Hematopoietic multipotent progenitor cell treated with erythropoietin and hydrocortisone succinate and interleukin-3 and kit ligand, for 4 days (in vitro differentiated cells): ENCODE measurements around the gene SLC26A3.

ENCODE experiments used
- DNase-seq: peaks from one replicate; pipeline ENCODE4 v3.0.0-alpha.2; 2015

The SLC26A3 gene

DNA sequence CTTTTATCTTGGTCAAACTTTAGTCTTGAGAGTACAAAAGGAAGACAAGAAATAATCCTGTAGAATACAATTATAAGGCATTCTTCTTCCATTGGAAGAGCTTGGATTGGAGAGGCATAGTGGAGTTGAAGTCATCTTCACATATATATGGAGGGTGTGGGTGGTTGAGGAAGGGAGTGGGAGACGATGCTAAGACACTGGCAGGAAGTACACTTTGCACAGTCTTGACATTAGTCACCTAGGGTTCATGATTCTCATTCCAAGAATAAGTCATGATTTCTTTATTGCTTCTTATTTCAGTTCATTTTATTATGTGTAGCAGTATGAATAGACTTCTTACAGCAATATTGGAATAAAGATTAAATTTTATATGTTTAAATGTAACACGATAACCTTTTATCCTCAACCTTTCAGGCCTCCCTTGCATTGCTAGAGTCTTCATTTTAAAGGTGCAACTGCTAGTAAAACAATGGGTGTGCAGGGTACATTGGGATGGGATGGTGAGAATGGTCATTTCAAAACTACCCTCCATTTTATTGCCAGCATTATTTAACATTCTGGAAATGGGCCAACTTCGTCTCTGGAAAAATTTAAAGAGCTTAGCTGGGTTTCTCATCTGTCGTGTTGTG, 12.3 kb upstream of the SLC26A3 start:
- no peak for DNase-seq

DNA sequence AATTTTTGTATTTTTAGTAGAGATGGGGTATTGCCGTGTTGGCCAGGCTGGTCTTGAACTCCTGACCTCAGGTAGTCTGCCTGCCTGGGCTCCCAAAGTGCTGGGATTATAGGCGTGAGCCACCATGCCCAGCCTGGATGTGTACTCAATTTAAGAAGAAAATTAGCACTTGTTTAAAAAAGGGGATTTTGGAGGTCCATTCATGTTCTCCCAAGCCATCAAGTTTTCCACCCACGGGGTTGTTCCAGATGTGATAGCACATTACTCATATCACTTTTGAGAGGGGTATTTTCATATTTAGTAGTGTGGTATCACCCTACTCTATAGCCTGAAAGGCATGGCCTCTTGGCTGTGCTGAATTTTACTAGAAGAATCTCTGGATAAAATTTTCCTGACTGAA, 10.5 kb upstream of the SLC26A3 start:
- DNase-seq, result no peak

DNA sequence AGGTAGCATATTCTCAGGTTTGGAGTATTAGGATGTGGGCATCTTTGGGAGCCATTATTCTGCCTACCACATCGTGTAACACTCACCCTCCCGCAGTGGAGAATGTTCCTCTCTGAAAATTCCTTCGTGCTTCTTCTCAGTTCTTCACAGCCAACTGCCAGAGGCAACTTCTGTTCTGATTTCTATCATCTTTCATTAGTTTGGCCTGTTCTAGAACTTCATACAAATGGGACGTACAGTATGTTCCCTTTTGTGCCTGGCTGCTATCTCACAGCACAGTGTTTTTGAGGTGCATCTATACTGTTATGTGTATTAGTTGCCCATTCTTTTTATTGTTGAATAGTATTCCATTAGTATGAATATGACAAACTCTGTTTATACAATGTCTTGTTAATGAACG, 8.9 kb upstream of the SLC26A3 start:
- no peak for DNase-seq

DNA sequence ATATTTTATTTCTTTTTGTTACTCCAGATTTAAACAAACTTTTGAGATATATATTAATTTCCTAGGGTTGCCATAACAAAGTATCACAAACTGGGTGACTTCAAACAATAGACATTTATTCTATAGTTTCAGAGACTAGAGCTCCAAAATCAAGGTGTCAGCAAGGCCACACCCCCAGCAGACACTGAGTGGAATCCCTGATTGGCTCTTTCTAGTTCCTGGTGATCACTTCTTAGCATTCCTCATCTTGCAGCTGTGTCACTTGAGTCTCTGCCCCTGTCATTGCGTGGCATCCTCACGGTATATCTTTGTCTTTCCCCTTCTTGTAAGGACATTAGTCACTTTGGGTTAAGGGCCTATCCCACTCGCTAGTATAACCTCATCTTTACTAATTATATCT, 7.6 kb upstream of the SLC26A3 start:
- no peak for DNase-seq

DNA sequence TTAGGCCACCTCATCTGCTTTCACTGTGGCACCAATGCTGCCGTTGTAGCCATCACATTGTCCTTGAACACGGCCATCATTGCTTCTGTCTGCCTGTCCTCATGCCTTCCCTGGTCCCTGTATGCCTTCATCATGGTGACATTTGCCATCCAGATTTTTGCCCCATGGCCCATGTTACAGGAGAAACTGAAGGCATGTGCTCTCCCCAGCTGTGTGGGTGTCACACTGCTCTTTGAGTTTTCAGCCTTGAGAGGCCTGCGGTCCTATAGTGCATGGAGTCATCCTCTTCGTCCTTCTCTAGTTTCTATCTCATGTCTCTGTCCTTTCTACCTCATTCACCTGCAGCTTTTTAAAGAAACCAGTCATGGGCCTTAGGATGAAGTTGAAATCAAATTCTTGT, 6.2 kb upstream of the SLC26A3 start:
- no peak for DNase-seq

DNA sequence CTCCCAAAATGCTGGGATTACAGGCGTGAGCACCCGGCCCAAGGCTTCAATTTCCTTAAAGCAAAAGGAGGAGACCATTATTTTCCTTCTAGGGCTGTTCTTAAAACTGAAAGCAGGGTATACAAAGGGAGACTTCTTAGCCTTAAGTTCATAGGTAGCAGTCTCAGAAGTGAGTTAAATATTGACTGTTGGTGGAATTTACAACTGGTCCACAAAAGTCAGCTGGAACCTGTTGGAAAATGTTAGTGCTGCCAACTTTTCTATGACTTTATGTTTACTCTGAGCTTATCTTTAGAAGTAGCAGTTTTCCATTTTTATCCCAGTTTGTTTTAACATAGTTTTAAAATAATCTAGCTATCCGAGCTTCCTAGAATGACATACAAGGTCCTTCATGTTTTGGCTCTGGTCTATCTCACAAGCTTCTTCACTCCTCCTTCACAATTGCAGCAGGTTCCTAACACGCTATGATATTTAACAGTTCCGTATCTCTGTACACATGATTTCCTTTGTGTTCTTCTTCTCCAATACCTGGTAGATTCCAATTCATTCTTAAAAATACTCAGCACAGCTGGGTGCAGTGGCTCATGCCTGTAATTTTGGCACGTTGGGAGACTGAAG, 3.3 kb downstream of the SLC26A3 start:
- no peak for DNase-seq

DNA sequence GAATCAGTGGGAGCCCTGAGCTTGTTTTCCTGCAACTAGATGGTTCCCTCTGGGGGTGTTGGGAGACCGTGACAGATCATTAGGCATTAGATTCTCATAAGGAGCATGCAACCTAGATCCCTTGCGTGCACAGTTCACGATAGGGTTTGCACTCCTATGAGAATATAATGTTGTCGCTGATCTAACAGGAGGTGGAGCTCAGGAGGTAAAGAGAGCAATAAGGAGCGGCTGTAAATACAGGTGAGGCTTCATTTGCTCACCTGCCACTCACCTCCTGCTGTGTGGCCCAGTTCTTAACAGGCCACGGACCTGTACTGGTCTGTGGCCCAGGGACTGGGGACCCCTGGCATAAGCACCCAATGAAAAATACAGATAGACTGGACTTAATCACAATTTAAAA, 10.7 kb downstream of the SLC26A3 start:
- DNase-seq, result no peak

DNA sequence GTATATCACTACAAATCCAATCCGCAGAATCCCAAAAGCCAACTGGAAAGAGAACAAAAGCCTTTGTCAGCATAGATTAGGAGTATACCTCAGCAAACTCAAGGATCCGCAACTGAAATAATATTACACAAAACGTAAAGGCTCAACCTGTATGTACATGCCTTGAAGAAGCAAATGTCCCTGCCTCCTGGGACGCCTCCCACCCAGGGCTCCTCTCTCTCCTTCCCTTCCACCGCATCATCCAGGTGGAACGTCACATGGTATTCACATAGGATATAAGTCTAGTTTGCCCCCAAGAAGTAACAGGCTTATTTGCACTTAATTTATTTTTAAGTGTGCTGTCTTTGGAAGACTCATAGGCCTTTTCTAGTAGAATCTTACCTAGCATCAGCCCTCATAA, 13.4 kb downstream of the SLC26A3 start:
- no peak for DNase-seq

DNA sequence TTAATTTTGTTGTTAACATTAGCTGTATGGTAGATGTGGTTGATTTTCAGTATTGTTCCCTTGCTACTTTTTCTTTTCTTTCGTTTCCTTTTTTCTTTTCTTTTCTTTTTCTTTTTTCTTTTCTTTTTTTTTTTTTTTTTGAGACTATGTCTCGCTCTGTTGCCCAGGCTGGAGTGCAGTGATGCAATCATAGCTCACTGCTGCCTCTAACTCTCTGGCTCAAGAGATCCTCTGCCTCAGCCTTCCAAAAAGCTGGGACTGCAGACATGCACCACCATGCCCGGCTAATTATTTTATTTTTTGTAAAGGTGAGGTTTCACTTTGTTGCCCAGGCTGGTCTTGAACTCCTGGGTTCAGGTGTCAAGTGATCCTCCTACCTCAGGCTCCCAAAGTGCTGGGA, 14.4 kb downstream of the SLC26A3 start:
- no peak for DNase-seq

DNA sequence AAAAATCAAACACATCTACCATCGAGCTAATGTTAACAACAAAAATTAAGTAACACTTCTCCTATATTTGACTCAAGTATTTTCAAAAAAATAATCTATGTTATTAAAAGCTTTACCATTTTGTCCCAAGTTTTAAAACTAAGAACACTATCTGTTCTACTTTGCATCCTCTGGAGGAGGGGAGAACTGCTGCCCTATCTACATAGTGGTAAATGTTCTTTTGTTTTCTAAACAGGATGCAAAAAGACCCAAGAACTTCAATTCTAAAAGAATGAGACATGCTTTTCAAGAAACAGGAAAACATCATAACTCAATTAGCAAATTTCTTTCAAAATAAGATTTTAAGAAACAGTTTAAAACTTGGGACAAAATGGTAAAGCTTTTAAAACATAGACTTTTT, 14.8 kb downstream of the SLC26A3 start:
- no peak for DNase-seq

DNA sequence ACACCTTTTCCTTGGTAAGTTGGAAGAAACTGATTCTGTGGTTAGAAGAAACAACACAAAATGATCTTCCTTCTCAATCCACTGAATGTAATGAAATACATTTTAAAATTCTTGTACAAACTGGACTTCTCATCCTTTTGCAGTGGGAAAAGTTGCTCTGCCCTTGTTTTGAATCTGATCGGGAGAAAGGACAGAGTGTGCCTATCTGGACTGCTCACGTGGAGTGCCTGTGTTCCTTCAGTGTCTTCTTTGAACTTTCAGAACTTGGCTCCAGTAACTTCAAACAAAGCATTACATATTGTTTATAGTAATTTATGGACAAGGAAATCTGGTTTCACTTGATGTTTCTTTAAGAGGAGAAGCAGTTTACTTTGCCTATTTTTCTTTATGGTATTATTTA, 17.1 kb downstream of the SLC26A3 start:
- DNase-seq, result no peak

DNA sequence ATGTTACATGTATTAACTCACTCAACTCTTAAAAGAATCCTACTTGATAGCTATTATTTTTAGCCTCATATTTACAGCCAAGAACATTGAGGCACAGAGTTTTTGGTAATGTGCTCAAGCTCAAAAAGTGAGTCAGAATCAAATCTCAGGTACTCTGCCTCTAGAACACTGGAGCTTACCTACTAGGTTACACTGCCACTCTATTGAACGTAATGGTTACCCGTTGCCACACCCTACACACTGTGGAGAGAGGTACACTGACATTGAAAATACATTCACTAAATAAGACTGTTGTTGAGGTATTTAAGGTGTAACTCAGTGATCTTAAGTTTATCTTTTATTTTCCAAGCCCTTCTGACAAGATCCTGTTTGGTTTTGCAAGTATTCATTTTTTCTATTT, 17.9 kb downstream of the SLC26A3 start:
- DNase-seq, result no peak

DNA sequence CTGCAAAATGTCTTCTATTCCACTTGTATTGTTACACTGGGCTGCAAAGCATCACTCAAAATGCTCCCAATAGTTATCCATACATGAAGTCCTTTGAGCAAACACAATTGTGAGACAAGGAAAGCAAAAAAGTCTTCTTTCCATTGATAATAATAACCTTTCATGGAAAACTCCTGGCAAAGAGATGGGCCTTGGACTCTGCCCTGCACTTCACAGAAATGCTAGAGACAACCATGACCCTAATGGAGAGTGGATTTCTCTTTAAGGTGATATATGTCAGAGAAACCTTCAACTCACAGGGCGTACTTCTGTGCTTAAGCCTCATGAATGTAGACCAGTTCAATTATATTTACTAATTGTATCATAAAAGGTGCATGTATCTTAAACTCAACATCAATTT, 19.4 kb downstream of the SLC26A3 start:
- no peak for DNase-seq

DNA sequence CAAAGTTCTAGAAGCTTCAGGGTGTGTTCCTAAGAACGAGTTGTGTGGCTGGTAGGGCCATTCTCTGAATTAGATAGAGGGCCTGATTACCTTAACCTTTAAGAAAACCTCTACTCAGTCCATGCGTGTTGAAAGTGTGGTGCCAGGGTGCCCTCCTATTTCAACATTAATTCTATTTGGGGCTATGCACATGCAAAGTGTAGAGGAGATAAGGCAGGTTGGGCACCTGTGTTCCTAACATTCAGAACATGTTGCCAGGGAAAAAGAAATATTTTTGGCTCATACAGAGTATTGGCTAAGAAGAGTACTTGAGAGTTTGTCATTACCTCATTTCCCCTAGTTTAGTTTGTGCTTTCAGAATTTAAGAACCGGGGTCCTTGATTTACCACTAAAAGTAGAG, 20.6 kb downstream of the SLC26A3 start:
- no peak for DNase-seq

DNA sequence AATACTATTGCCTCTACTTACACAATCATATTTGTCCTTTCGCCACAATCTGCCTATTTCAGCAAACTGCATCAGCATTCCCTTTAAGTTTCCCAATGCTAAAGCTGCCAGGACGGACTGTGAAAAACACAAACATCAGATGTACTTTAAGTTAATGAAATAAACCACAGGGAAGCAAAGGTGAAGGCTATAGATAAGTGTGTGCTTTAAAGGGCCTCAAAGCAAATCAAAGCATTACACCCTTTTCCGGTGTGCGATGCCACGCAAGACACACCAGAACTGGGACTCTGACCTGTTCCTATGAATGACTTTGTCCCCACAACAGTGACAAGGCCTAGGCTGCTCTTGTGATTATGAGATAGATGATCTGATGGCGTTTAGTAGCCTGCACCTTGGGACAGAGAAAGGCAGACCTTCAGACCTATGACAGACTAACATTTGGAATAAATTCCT, 23.4 kb downstream of the SLC26A3 start:
- peak; percentile 54 for DNase-seq

DNA sequence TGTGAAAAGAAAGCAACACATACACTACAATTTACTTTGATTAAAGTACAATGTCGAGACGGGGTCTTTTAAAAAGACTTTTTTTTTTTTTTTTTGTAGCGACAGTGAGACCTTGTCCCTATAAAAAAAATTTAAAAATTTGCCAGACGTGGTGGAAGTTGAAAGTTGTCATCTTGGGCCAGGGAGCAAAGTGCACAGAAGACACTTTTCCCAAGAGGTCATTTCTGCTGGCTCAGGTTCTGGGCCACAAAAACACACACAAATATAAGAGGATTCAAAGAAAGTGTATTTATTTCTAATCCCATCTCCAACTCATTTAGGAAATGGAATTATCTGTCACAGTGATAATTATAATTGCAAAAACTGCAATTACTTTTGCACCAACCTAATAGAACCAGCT, 24.7 kb downstream of the SLC26A3 start:
- no peak for DNase-seq

DNA sequence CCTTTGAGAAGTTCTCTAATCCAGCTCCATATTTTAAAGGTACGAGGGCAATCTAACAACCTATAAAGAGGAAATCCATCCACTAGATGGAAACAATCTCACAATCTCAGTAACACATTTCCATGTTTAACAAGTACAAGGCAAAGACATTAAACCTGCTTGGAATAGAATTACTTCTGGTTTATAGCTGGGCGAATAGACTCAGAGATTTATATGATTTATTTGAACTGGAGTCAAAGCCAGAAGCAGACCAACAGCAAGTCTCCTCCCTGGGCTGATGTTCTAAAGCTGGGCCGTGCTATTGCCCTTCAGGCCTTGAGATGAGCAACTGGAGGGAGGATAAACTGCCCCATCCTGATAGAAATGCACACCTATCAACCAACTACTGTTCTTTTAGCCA, 25.3 kb downstream of the SLC26A3 start:
- DNase-seq, result no peak

DNA sequence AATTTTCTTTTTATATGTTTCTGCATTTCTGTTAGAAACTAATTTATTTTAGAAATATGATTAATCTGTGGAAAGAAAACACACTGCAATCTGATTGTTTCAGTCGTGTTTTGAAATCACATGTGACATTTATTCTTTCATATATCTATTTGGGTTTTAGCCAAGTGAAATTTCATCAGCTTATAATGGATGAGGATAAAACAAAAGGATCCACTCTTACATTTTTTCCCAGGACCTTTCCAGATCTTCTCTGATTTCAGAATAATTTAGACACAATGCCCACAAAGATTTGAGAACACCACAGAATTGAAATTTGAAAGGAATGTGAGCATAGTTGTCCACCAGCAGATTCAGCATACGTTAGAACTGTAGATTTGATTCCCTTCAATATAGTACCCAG, 30.0 kb downstream of the SLC26A3 start:
- no peak for DNase-seq

DNA sequence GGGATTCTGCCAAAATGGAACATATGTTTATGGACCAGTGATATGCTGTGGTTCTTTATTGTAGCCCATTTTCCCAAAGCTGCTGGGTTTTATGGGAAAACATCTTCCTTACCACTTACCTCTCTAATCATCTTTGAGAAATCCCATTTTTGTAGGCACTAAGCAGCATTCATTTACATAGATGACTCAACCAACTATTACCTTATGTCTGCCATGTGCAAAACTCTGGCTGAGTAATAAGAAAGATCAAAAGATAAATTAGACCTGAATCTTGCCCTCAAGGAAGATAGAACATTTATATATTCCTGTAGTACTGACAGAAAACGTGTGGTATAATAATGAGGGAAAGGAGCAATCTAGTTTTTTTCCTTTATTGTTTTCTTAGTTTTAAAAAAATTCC, 34.8 kb downstream of the SLC26A3 start:
- no peak for DNase-seq

DNA sequence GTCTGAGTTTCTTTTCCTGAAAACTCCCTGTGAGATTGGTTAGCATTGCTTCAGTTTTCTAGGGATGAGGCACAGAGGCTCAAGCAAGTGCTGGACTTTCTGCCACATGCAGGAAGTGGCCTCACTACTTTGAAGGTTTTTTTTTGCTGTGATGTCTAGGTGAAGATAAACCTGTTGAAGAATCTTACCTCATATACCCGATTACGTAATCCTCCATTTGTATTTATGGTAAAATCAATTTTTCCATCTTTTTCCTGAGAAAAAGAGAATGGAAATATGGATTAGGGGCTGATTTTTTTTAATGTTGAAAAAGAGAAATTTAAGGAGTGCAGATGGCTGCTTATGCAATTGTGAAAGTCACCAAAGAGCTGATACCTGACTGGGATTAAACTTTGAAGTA, 35.6 kb downstream of the SLC26A3 start:
- DNase-seq, result no peak

DNA sequence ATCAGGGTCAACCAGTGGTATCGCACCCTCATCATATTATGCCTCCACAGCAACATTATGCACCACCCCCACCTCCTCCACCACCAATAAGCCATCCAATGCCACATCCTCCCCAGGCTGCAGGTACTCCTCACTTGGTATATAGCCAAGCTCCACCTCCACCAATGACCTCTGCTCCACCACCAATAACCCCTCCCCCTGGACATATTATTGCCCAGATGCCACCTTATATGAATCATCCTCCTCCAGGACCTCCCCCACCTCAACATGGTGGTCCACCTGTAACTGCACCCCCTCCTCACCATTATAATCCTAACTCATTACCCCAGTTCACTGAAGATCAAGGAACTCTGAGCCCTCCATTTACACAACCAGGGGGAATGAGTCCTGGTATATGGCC, 44.4 kb downstream of the SLC26A3 start:
- no peak for DNase-seq

DNA sequence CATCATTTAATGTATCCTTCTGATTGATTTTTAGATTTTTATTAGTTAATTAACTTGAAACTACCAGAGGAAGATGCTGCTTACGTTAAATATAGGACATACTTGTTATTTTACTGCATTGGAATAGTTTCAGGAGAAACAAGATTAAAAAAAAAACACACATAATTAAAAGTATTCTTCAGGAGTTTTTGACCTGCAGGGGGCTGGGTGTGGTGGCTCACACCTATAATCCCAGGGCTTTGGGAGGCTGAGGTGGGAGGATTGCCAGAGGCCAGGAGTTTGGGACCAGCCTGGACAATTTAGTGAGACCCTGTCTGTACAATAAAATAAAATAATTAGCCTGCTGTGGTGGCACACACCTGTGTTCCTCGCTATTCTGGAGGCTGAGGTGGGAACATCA, 48.4 kb downstream of the SLC26A3 start:
- DNase-seq, result no peak

DNA sequence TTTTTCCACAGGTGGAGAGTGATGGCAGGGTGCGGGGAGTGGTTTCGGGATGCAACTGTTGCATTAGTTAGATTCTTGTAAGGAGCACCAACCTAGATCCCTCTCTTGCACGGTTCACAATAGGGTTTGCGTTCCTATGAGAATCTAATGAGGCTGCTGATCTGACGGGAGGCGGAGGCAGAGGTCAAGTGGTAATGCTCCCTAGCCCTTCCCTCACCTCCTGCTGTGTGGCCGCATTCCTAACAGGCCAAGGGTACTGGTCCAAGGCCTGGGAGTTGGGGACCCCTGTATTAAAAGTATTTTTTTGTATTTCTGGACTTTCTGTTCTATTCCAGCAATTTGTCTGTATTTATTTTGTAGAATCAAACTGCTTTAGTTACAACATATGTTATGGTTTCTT, 51.9 kb downstream of the SLC26A3 start:
- DNase-seq, result no peak

DNA sequence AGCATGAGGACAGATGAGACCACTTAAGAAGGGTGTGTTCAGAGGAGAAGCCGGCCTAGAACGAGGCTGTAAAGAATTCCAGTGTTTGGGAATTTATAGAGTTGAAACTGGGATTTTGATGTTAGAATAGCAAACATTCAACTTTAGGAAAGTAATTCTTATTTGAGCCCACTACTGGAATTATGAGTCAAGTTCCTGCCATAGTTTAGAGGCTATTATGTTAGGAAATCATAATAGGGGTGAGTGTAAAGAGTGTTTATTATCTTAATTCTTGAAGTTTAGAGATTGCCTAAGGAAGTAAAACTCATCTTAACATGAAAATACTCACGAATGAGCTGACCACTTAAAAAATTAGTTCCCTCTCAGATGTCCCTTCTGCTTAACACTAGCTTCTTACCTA, 57.0 kb downstream of the SLC26A3 start:
- DNase-seq, result no peak

DNA sequence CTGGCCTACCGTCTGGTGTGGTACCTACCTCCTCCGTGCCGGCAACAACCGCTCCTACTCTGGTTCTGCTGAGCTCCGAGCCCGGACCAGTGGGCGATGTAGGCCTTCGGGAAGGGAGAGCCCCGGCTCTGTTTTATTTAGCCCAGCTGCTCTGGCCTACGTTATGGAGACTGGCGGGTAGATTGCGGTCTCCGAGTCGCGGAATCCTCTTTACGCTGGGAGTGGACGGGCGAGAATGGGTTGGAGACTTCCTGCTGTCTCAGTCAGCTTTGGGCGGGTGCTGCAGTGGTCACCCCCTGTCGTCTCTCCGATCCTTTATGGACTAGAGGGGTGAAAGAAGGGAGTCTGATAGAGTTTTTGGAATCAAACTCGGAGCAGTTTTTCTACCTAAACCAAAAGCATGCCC, 58.7 kb downstream of the SLC26A3 start:
- no peak for DNase-seq
